Mammary epithelial cell (primary cell): Measurements from ENCODE around the gene COL27A1.

Source experiments
- CTCF ChIP-seq, 2 donors: IDR thresholded peaks in 1 of 2; conservative IDR thresholded peaks in 1 of 2; 2 replicates each; pipeline ENCODE4 v1.5.1; 2011 to 2012; ENCODE audit warnings: inconsistent platforms in 2 of 2, low read length in 2 of 2, mild to moderate bottlenecking in 2 of 2, control low read depth in 1 of 2, low read depth in 1 of 2; ENCODE audit not compliant: insufficient read depth in 1 of 2; ENCODE audit errors: extremely low read depth in 1 of 2
- EZH2 ChIP-seq: IDR thresholded peaks from 2 replicates; pipeline ENCODE4 v1.6.1; 2012; ENCODE audit warnings: low read length, inconsistent platforms, borderline replicate concordance

- TF ChIP-seq EZH2 (no peak), CTCF (conservative IDR thresholded peaks at IDR 0.05 in 1 of 2, IDR thresholded peaks at IDR 0.05 in 1 of 2; ENCODE audit: extremely low read depth in 1 of 2, insufficient read depth in 1 of 2, low read depth in 1 of 2, low read length in 2 of 2) (no peak)
Measured at GRCh38 chr9:114207845-114208244, 52.5 kb downstream of the COL27A1 start.
